Activated CD8-positive, alpha-beta memory T cell treated with anti-CD3 and anti-CD28 coated beads, Interleukin-2, amount 50 U/mL, for 48 hours (primary cell): ENCODE results near the gene RNF114.
"Not testable (repeated sequence)": the region's sequence is repeated elsewhere in the genome, so short reads cannot be mapped to it uniquely, and the experiment has no call there.

ENCODE experiments used
- DNase-seq: peaks from one replicate; pipeline ENCODE4 v3.0.0-alpha.2; 2020

Gene RNF114, protein sequence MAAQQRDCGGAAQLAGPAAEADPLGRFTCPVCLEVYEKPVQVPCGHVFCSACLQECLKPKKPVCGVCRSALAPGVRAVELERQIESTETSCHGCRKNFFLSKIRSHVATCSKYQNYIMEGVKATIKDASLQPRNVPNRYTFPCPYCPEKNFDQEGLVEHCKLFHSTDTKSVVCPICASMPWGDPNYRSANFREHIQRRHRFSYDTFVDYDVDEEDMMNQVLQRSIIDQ

DNA sequence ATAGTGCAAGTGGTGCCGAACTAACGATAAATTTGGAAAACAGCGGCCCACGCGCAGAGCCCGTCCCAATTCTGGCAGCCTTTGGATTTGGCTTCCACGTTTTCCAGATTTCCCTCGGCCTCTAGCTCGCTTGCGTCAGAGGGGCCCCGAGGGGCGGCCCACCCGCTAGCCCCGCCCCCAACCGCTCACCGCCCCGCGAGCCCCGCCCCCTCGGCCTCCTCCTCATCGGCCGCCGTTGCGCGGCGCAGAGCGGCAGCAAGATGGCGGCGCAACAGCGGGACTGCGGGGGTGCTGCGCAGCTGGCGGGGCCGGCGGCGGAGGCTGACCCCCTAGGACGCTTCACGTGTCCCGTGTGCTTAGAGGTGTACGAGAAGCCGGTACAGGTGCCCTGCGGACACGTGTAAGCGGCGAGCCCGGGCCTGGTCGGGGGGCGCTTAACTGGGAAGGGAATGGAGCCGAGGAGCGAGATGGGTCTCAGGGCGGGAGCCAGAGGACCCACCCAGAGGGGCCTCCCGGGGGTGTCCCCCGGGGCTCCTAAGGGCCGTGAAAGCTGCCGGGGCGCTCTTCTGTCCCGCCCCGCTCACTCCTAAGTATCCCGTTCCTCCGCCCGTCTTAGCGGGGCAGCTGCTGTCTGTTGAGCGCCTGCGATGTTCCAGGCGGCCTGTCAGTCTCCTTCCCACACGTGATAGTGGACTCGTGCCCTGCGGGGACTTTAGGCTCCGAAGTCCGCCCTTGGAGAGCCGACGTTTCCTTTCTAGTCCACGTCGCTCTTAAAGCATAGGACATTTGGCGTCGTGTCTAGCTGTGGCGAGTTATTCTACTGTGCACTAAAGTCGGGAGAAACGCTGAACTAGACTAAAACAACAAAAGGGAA, at the start of gene RNF114:
Gene RNF114 (plus strand): TSS at position 245 of the 874 bp plus-strand sequence. CDS start 16 bp downstream, at position 261.
- DNase-seq, result peak; percentile 95

DNA sequence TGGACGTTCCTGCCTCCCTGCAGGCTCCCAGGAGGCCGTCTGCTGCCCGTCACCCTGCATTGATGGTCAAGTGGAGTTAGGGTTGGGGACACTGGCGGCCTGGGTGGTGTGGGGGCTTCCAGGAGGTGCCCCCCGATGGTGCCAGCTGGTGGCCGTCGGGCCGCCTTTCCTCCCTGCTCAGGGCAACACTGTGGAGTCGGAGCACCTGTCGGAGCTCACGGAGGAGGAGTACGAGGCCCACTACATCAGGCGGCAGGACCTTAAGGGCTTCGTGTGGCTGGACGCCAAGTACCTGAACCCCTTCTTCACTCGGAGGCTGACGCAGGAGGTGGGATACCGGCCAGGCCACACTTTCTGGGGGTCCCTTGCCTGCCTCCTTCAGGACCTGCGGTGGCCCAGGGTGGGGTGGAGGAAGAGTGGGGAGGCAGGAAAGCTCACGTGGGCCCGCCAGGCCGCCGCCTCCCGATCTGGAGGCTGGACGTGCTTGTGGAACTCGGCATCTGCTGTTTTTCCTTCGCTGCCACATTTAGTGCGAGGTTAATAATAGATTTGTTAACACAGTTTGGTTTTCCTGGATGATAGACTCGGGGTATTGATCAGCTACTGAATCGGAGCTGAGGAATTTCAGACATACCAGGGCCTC, 49.5 kb upstream of the RNF114 start:
- no peak for DNase-seq

DNA sequence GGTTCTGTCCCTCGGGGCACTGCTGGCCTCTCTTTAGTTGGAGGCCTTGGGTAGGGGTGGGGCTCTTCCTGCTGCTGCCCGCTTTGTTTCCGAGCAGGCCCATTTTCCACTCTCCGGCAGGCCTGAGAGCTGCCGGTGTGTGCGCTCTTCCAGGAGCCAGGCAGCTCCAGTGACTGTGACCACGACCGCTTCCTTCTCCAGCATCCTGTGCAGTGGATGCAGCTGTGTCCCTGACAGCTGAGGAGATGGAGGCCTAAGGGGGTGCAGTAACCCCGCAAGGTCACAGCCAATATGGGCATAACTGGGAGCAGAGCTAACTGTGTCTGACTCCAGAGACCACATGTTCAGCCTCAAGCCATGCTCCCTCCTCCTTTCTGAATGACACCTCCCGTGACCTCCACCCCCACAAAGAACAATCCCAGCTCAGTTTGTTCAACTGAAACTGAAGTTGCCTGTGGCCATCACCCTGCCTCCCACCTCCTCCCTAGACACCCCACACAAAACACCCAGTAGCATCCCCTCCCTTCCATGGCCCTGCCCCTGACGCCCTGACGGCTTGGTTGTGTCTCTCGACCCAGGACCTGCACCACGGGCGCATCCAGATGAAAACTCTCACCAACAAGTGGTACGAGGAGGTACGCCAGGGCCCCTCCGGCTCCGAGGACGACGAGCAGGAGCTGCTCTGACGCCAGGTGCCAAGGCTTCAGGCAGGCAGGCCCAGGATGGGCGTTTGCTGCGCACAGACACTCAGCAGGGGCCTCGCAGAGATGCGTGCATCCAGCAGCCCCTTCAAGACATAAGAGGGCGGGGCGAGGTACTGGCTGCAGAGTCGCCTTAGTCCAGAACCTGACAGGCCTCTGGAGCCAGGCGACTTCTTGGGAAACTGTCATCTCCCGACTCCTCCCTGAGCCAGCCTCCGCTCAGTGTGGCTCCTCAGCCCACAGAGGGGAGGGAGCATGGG, 48.7 kb upstream of the RNF114 start:
- DNase-seq, result no peak

DNA sequence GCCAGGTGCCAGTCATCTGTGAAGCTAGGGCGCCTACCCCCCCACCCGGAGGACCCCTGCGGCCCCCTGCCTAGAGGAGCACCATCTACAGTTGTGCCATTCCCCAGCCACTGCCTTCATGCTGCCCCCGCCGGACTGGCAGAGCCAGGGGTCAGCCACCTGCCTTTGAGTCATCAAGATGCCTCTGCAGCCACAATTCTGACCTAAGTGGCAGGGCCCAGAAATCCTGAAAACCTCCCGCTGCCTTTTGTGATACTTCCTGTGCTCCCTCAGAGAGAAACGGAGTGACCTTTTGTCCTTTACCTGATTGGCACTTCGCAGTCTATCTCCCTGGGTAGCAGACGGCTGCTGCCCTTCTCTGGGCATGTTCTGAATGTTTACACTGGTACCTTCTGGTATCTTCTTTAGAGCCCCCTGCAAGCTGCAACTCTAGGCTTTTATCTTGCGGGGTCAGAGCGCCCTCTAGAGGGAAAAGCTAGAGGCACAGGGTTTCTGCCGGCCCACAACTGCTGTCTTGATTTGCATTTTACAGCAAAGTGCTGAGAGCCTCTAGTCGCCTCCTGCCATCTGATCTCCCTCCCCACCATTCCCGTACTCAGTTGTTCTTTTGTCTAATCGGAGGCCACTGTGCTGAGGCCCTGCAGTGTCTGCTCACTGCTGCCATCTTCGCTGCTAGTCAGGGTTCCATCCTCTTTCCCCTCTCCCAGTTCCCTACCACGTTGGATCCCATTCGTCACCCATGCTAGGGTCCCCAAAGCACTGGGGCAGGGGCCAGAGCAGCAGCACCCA, 47.8 kb upstream of the RNF114 start:
- DNase-seq, result peak; percentile 83

- no peak for DNase-seq
These were observed 46.9 kb upstream of the RNF114 start for GRCh38 chr20:49889001-49889934.

GRCh38 chr20:49889935-49890333, 46.3 kb upstream of the RNF114 start:
- DNase-seq, result no peak

DNA sequence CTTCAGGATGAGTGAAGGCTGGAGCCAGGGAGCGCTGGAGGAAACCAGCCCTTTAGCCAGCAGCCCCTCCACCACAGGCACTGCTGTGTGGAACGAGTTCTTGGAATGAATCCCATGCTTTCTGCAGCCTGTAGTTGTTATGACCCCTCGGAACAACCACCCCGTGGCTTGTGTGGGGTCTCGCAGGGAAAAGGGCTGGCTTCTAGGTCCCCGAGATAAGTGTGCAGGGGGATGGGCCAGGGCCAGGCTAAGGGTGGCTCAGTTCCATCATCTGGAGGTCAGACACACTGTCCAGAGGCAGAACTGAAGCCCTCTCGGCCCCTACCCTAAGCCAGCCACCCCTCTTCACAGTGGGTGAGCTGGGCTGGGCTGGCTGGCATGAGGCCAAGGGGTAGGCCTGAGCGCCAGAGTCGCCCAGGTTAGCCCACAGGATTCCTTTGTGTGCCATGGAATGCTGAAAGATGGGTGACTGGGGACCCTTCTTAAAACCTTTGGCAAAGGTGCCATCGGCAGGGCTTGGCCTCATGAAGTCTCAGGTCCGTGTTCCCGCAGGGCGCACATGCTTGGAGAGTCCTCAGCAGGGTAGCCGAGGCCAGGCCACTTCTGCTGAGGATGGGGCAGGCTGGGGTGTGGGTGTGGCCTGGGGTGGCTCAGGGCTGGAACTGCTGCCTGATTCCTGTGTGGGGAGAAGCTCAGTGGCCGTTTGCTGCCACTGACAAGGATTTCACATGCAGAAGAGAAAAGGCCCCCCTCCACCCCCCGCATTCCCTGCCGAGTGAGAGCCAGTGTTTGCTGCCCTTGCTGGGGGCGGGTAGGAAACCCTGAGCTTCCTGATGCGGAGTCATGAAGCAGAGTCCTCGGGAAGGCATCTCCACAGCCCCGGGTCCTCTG, 45.5 kb upstream of the RNF114 start:
- DNase-seq, result no peak

DNA sequence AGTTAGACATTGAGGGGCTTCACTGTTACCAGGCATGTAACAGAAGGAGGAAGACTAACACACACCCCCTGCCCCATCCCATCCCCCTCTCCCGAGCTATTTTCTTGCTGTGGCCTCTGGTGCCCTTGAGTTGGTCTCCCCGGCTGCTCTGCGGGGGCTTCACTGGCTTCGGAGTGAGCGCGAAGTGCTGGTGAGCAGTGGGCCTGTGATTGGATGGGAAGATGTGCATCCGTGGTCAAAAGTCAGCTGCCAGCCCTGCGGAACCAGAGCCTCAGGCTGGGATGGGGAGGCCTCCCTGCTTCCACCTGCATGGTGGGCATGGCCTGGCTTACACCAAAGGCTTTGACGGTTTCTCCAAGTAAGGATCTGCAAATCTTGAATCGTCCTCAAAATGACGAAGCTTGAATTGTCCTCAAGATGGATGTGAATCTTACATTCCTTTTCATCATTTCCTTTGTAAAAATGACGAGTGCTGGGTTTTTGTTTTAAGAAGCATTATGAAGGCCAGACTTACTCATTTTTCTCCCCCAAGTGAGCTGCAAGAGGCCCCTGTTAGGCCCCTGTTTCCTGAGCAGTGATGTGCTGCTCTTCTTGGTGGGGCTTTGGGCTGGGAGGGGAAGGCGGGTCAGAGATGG, 44.6 kb upstream of the RNF114 start:
- no peak for DNase-seq

GRCh38 chr20:49892260-49892659, 43.9 kb upstream of the RNF114 start:
- DNase-seq, result no peak

DNA sequence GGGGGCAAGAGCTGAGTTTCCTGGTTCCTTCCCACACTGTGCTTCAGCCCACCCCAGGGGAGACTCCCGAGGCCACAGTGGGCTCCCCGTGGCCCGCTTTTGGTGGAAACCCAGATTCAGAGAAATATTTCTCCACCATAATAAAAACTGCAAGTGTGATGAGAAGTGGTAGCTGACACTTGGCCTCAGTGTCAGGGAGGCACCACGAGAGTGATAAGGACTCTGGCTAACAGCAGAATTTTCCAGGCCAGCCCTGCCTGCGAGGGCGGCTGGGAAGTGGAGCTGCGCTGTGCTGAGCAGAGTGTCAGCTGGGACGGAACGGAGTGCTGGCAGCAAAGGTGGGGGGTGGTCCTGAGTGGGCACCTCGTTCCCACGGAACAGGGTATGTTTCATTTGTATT, 43.4 kb upstream of the RNF114 start:
- DNase-seq, result no peak

GRCh38 chr20:49893242-49894072, 42.7 kb upstream of the RNF114 start:
- DNase-seq, result peak; percentile 69

DNA sequence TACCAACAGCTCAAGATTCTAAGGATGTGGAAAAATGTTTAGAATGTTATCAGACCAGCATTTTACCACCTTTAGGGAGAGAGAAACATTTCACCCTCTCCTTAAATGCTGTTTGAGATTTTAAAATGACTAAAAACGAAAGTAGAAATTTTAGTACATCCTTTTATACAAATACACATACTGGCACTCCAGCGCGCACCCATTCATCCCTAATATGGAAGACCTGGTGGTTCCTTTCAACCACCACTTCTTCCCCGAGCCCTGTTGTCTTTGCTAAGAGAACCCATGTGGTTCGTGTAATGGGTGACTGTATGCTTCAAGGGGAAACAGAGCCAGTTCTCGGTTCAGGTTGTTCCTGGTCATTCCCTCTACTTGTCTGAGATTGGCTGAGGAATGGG, 42.1 kb upstream of the RNF114 start:
- no peak for DNase-seq

DNA sequence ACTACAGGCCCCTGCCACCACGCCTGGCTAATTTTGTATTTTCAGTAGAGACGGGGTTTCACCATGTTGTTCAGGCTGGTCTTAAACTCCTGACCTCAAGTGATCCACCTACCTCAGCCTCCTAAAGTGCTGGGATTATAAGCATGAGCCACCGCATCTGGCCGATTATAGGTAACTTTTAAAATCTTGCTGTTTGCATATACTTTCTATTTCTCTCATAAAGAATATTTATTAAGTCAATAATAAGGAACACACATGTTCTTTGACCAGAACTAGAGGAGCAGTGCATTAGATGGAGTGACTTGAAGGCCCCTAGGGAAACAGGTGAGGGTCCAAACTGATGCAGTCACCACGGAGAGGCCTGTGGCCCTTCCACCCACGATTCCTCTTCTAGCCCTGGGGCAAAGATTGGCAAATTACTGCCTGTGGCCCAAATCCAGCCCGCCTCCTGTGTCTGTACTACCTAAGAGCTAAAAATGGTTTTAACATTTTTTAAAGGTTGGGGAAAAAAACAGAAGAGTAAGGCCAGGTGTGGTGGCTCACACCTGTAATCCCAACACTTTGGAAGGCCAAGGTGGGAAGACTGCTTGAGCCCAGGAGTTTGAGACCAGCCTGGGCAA, 40.6 kb upstream of the RNF114 start:
- DNase-seq, result not testable (repeated sequence)

DNA sequence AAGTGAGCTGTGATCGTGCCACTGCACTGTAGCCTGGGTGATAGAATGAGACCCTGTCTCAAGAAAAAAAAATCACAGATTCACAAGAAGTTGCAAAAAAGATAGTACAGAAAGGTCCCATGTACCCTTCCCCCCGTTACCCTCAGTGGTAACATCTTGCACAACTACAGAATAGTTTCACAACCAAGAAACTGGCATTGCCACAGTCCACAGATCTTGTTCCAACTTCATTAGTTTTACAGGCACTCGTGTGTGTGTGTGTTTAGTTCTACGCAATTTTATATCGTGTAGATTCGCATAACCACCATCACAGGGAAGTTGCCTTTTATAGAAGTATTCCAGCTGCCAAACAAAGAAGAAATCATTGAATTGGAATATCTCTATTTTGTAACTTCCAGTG, 40.0 kb upstream of the RNF114 start:
- no peak for DNase-seq

DNA sequence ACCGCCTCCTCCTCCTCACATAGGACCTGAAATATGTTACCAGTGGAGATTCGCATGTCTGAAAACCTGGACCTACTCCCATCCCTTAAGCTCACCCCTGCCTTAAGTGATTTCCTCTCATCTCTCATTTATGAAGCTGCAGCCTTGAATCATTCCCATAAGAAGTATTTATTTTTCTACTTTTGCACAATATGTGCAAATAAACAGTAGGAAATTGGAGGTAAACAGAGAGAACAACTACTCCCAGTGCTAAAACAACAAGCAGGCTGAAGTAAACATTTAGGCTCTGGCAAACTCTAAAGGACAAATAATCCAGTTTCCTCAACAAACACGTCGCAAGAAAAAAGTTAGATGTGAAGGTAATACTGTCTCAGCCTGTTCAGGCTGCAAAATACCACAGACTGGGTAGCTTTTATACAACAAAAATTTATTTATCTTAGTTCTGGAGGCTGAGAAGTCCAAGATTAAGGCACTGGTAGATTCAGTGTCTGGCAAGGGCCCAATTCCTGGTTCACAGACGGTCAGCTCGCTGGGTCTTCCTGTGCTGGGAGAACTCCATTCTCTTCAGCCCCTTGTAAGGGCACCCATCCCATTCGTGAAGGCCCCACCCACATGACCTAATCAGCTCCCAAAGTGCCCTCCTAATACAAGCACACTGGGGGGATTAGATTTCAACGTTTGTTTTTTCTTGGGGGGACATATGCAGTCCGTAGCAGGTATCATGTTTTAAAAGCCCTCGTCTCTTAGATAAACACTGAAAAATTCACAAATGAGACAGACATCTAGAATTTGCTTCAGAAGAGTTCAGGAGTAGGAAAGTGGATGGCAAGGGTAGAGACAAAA, 36.4 kb upstream of the RNF114 start:
- DNase-seq, result no peak

GRCh38 chr20:49901588-49901987, 34.6 kb upstream of the RNF114 start:
- DNase-seq, result no peak
